ENCODE data around the gene HAUS3. TPM values are rescaled to one million over a fixed set of nuclear protein-coding genes. Genes with fewer than 3 reads are reported as not detected.

The HAUS3 gene
- total and polyA plus RNA-seq, 2 of the 13 experiments (the other 11 are each of a cell fraction or from before 2014, with no cell fraction given) = 3.9 to 12.6 TPM

DNA sequence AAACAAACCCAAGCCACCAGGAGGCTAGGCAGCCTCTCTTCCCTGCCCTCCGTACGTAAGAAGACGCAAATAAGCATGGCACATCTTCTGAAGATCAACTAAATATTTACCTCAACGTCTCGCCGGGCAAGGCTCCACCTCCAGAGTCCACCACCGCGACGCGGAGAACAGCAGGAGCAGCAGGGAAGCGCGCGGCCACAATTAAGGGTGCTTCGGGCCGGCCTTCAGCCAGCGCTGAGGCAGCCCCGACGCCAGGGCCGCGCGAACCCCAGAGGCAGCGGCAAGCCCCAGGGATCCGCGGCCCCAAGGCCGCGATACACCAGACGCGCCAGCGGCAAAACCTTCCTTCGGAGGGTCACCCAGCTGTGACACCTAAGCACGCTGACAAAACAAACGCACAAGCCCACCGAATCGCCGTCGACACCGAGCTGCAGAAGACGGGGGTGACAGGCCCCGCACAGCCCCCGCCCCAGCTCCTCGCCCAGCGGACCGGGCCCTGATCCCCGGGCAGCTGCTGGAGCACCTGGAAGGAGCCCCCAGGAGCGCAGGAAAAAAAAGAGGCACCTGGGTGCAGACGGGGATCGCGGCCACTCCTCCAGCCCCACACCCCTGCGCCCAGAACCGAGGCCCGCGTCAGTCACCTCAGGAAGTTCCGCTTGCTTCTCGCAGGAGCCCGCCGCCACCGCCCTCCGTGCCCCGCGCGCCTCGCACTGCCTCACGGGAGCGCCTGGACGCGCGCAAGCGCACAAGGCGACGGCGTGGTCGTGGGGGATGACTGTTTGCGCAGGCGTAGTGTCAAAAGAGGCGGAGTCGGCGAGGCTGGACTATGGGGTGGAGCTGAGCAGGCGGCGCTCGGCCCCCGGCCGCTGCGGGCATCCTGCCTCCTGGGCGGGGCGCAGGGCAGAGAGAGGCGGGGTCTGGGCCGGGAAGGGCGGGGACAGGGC, at the start of gene HAUS3, which contains the start of gene POLN (continued):
- TF ChIP-seq MLXIP (CRISPR knock-in tag; IDR thresholded peaks at IDR 0.05; ENCODE audit: borderline replicate concordance) = 0 out of 2 replicates have a peak, but pooled peaks have one; percentile 52
- no peak for TF ChIP-seq ZNF7 (CRISPR knock-in tag; IDR thresholded peaks at IDR 0.05)
- TF ChIP-seq KLF15 (CRISPR knock-in tag; IDR thresholded peaks at IDR 0.05; ENCODE audit: borderline replicate concordance) = no peak
- TF ChIP-seq FOXM1 (CRISPR knock-in tag; IDR thresholded peaks at IDR 0.05) = no peak
- TF ChIP-seq ZNF703 (CRISPR knock-in tag; IDR thresholded peaks at IDR 0.05; ENCODE audit: borderline replicate concordance) = no peak
- TF ChIP-seq ZNF326 (CRISPR knock-in tag; IDR thresholded peaks at IDR 0.05; ENCODE audit: borderline replicate concordance) = no peak
- TF ChIP-seq SAP130 (CRISPR knock-in tag; IDR thresholded peaks at IDR 0.05; ENCODE audit: low read depth) = peak; percentile 93
- peak; percentile 80; the same call in 1 of the 2 replicates for TF ChIP-seq MYC (CRISPR knock-in tag; IDR thresholded peaks at IDR 0.05; ENCODE audit: borderline replicate concordance)
- TF ChIP-seq NFYB (CRISPR knock-in tag; IDR thresholded peaks at IDR 0.05) = peak; percentile 19; the same call in 1 of the 2 replicates
- TF ChIP-seq, protein P1, sequence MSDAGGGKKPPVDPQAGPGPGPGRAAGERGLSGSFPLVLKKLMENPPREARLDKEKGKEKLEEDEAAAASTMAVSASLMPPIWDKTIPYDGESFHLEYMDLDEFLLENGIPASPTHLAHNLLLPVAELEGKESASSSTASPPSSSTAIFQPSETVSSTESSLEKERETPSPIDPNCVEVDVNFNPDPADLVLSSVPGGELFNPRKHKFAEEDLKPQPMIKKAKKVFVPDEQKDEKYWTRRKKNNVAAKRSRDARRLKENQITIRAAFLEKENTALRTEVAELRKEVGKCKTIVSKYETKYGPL (CRISPR knock-in tag; IDR thresholded peaks at IDR 0.05) = no peak
- no peak for TF ChIP-seq SRSF4 (IDR thresholded peaks at IDR 0.05; ENCODE audit: low read depth, low read length, poor library complexity, severe bottlenecking)
- TF ChIP-seq FLYWCH1 (CRISPR knock-in tag; IDR thresholded peaks at IDR 0.05) = no peak
- peak; percentile 56; the same call in 1 of the 2 replicates for TF ChIP-seq BORCS8-MEF2B (CRISPR knock-in tag; IDR thresholded peaks at IDR 0.05)
- no peak for TF ChIP-seq FOSL1 (CRISPR knock-in tag; IDR thresholded peaks at IDR 0.05; ENCODE audit: borderline replicate concordance)
- TF ChIP-seq ZNF142 (CRISPR knock-in tag; IDR thresholded peaks at IDR 0.05) = 0 out of 2 replicates have a peak, but pooled peaks have one; percentile 25
- no peak for TF ChIP-seq PLRG1 (conservative IDR thresholded peaks at IDR 0.05)
- peak; percentile 88 for TF ChIP-seq SP4 (CRISPR knock-in tag; IDR thresholded peaks at IDR 0.05)
- TF ChIP-seq ZNF550 (CRISPR knock-in tag; IDR thresholded peaks at IDR 0.05; ENCODE audit: borderline replicate concordance) = no peak
- no peak; the same call in 1 of the 2 replicates for TF ChIP-seq BRCA1 (CRISPR knock-in tag; IDR thresholded peaks at IDR 0.05)

All from HepG2 (cell line).